Left renal pelvis (tissue), 4 donors: ENCODE measurements around the gene TIGD6. TPM values are rescaled to one million over a fixed set of nuclear protein-coding genes. Genes with fewer than 3 reads are reported as not detected.

Experiments
- DNase-seq, 4 donors: peaks; one replicate each; pipeline ENCODE4 v3.0.0-alpha.2; 2013; ENCODE audit warnings: low read depth in 4 of 4, low spot score in 3 of 4
- polyA plus RNA-seq, 4 donors: library from polyadenylated mRNA; unstranded; fragments of 120-200 nt; gene quantifications; one replicate each; pipeline ENCODE4 v1.2.1, GENCODE V29; 2013; ENCODE audit not compliant: insufficient read length in 4 of 4

Gene TIGD6
- polyA plus RNA-seq, 4 donors = 3.6 to 8.2 (median 5.7) TPM

DNA sequence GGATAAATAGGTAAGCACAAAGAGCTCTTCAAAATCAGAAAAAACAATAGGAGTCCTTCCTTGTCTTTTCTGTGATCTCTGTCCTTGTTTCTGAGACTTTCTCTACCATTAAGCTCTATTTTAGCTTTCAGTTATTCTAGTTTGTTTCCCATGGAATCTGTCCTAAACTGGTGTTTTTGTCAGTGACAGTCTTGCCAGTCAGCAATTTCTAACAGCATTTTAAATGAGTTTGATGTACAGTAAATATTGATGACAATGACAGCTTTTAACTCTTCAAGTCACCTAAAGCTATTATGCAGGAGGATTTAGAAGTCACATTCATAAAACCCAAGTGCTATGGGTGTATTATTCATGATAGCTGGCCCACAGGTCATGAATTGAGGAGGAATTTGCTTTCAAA lies 17.9 kb downstream of the TIGD6 start:
- DNase-seq = no peak

DNA sequence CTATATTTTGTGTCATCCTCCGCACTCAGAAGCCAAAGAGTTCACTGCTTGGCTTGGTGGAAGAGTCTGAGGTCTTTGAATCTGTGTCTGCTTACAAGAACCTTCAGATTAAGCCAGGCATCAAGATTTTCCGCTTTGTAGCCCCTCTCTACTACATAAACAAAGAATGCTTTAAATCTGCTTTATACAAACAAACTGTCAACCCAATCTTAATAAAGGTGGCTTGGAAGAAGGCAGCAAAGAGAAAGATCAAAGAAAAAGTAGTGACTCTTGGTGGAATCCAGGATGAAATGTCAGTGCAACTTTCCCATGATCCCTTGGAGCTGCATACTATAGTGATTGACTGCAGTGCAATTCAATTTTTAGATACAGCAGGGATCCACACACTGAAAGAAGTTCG lies 19.2 kb downstream of the TIGD6 start:
- DNase-seq = no peak

DNA sequence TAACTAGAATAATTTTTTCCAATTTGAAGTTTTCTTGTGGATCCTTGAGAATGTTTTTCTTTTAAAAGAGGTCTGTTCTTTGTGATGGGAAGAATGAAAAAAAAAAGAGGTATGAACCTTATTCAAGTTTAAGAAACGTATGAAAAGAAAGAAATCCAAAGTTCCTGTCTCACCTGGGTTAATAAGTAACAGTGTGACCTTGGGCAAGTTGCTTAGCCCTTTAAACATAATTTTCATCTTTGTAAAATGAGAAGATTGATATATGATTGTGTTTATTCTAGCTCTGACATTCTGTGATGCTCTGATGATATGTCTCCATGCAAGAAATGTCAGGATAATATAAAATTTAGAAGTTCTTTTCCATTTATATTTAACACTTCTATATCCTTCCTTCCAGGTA lies 20.6 kb downstream of the TIGD6 start:
- no peak for DNase-seq

DNA sequence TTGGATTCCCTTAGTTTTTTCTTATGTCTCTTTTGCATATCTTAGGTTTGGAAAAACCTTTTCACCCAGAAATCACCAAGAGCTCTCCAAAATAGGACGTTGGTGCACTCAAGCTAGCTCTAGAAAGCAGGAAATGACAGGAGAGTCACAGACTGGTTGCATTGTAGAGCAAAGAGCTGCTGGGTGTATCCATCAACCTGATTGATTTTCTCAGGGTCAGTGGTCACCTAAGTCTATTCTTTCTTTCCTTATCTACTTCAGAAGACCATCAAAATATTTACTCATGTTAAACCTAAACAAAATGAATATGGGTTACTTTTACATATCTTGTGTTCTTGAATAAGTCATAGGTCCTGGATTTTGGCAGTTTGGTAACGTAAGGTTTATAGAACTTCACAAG lies 25.0 kb downstream of the TIGD6 start:
- DNase-seq = no peak

DNA sequence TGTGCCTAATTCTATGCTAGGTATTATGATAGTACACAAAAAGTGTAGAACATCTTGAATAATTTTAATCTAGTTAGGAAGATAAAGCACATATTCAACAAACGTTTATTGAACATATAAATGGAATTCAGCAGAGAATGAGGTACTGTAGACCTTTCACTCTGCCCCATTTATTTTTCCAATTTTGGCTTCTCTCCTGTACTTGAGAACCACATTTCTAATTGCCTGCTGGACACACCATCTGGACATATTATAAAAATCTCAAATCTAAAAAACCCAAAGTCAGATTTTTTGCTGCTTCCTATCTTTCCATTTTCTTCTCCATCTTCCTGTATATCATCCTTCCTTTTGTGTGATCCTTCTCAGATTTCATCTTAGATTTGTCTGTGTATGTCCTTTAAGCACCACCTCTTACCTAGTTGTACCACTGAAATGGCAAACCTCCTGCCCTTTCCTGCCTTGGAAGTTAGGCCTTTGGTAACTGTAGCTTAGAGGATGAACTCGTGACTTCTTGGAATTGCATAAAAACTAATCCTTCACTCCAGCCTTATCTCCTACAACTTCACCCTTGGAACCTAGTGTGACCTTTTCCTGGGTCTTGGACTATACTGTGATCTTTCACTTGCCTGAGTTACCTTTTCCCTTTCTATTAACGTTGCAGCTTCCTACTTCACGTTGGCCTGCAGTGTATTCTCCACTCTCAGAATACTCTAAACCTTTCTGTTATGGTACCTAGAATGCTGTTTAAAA lies 31.1 kb downstream of the TIGD6 start:
- no peak for DNase-seq

DNA sequence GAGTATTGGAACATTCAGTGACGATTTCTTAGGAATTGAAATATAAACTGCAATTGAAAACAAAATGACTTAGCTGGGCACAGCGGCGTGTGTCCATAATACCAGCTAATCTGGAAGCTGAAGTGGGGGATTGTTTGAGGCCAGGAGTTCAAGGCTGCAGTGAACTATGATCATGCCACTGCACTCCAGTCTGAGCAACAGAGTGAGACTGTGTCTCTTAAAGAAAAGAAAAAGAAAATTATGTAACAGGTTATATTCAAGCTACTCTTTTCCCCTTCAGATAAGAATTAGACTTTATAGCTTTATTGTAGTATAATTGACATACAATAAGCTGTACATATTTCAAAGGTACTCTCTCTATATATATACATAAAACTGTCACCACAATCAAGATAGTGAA lies 33.5 kb downstream of the TIGD6 start:
- DNase-seq = no peak

DNA sequence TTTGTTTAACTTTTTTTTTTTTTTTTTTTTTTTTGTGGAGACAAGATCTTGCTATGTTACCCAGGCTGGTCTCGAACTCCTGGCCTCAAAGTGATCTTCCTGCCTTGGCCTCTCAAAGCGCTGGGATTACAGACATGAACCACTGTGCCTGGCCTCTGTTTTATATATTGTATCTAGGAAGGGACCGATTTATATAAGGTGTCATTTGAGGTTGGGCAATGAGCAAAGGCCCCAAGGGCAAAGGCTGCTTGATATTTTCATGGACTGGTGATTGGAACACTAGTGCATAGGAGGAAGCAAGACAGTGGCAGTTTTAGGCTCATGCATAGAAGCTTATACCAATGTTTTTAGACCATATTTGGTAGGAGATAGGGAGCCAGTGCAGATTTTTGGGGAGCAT lies 36.7 kb downstream of the TIGD6 start:
- DNase-seq = no peak

DNA sequence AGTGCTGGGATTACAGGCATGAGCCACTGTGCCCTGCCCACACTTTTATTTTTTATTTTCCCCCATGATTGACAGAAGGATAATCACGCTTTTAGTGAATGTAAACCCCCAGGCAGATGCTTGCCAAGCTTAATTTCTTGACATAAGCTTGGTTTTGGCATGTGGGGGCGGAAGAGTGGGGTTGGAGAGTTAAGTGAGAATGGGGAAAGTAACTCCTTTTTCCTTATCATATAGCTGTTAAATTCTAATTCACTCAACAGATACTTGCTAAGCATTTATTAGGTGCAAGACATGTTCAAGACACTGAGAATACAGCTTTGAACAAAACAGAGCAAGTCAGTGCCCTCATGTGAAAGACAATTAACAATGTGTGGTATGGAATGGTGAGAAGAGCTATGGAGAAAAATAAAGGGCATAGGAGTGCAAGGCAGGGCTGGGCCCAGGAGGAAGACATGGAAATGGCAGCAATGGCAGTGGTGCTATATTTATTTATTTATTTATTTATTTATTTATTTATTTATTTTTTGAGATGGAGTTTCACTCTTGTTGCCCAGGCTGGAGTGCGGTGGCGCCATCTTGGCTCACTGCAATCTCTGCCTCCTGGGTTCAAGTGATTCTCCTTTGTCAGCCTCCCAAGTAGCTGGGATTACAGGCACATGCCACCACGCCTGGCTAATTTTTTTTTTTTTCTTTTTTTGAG lies 37.7 kb downstream of the TIGD6 start:
- no peak for DNase-seq

DNA sequence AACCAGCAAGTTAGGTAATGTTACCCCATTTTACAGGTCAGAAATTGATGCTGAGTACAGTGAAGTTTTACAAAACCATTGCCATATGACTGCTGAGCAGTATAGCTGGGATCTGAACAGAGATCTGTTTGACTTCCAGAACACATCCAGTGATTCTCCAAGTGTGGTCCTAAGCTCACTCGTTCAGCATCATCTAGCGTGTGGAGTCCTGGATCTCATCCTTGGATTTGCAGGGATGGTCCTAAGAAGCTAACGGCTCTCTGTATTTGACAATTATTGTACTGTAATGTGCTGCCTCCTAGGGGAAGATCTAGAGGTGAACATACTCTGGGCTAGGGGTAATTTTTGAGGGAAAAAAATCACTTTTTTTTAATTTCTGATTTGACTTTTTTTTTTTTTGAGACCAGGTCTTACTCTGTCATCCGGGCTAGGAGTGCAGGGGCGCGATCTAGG lies 38.5 kb downstream of the TIGD6 start:
- no peak for DNase-seq

DNA sequence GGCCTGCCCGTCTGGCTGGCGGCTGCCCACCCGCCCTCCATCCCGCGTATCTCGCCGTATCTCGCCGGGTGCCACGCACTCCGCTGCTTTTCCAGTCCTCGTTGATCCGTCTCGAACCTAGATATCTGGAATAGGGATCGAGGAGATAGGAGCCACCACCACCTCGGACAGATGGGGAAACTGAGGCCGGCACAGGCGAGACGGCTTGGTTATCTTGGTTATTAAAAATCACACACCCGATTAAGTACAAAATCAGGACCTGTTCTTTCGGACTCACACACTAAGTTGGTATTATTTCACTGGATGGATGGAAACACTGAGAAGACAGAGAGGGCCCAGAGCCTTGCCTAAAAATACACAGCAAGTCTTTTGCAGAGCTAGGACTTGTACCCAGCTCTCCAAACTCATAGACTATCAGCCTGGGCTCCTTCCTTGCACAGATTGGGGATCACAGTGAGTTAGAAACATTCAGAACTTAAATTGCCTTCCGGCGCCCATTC lies 39.2 kb downstream of the TIGD6 start:
- no peak for DNase-seq

DNA sequence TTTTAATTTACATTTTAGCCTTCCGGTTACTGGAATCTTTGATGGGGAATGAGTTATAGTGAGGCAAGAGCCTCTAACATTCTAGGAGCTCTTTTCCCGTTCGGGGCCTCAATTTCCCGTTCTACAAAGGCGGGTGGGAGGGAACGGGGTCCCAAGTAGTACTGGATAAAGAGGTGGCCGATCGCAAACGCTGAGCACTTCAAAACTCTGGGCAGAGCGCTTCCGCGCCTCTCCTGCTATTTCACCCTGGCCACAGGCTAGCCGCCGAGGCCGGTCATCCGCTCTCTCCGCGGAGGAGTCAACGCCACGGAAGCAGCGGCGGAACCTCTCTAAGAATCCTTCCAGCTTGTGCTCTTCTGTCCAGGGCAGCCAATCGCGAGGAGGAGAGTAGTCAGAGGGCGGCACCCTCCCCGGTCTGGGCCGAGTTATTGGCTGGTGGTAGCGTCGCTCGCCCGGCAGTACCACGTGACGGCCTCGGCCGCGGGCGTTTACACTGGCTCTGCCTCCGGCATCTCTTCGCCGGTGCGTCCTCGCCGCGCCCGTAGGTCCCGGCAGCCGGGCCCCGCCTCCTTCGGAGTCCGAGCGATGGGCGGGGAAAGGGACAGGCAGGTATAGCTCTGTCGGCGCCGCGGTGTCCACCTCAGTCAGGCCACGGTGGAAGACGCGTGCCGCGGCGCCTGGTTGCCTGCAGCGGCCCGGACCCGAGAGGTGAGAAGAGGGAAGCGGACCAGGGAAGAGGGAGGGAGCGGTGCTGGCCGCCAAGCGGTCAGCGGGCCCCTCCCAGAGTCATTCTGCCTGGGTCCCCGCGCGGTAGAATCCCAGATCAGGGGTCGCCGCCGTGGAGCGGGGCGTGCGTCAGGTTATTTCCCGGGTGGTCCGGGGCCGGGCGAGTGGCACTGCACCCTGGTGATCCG lies 39.9 kb downstream of the TIGD6 start, which contains the start of gene SLC26A2:
SLC26A2 (plus strand) TSS at position 487 of the 914 bp plus-strand sequence. CDS start 16,895 bp downstream, outside the sequence.
- peak; percentile 89 to 93 (median 92) for DNase-seq

DNA sequence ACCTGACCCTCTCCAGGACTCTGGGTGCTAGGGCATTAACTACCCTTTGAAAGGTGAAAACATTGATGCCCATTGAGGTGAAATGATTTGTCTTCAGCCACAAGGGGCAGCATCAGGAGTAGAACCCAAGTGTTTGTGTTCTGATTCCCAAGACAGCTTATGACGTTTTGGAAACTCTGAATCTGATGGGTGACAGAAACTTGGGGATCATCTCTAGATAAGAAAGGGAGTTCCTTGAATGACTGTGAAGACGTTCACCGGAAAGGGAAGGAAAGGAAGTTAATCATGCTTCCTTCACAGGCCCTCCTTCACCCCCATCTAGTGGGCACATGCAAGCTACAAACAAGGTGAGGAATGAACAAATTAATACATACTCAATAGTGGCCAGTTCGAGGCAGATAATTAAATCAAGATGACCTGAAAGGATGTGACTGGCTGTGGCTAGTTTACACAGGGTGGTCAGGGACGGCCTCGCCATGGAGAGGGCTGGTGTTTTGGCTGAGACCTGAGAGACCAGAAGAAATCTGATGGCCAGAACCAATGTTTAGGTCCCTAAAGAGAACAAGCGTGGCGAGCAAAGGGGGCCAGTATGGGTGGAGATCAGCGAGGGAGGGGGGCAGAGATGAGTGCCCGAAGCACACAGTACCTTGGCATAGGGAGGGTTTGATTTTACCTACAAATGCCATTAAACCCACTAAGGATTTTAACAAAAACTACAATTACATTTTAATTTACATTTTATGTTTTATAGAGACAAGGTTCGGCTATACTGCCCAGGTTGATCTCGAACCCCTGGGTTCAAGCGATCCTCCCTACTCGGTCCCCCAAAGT lies 40.8 kb downstream of the TIGD6 start:
- no peak for DNase-seq

DNA sequence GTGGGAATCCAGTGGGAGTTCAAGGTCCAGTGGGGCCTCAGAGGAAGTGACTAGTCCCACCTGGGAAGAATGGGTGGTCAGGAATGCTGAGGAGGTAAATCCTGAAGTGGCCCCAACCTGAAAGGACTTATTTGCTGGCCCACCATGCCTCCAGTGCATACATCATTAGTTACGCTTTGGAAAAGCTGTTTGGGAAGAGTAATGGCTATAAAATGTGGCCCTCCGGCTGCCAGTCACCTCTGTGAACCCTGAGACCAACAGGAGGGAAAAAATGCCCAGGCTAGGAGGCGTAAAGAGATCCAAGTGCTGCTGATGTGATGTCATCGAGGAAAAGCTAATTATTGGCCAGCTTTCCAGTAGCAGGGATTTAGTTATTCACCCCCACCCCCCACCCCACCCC lies 42.6 kb downstream of the TIGD6 start:
- no peak for DNase-seq

DNA sequence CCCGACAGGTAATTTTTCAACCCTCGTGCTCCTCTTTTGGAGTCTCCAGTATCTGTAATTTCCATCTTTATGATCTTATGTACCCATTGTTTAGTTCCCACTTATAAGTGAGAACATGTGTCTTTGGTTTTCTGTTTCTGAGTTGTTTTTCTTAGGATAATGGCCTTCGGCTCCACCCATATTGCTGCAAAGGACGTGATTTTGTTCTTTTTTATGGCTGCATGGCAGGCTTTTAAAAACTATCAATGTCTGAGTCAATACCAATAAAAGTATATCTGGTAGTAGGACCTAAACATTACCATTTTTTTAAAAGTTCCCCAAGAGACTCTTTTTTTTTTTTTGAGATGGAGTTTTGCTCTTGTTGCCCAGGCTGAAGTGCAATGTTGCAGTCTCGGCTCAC lies 43.8 kb downstream of the TIGD6 start:
- DNase-seq = no peak

DNA sequence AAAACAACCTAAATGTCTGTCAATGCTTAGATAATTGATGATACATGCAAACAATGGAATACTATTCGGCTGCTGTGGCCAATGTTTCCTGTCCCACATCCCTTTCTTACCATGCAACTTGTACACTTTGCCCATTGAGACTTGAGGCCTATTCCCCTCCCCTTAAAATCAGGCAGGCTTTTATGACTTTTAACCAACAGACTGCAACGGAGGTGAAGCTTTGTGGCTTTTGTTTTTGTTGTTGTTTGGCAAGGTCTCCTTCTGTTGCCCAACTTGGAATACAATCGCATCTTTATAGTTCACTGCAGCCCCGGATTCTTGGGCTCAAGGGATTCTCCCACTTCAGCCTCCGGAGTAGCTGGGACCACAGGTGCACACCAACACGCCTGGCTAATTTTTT lies 45.7 kb downstream of the TIGD6 start:
- no peak for DNase-seq

DNA sequence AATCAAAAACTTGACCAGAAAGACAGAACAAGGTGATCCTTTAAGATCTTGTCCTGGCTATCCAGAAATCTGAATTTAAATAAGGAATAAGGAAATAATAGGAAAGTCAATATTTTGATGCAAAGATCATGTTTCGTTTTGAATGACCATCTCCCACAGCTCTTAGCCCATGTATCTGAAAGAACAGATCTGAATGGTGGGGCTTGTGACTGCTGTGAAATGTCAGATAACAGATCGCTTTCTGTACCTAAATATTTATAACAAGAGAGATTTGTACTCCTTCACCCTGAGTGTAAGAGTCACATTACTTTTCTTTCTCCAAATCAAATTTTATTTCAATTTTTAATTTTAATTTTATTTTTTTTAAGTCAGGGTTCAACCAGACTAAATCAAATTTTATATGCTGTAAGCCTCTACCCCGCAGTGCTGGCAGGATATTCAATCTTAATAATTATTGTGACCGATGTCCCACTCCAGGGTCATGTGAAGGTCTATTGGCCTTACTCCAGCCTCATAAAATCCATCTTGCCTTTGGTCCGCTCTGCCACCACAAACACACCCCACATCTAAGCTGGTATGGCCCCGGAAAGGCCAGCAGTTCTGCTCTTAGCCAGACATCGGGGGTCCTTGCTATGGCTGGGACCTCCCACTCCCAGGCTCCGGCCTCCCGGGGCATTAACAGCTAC lies 46.9 kb downstream of the TIGD6 start:
- no peak for DNase-seq

DNA sequence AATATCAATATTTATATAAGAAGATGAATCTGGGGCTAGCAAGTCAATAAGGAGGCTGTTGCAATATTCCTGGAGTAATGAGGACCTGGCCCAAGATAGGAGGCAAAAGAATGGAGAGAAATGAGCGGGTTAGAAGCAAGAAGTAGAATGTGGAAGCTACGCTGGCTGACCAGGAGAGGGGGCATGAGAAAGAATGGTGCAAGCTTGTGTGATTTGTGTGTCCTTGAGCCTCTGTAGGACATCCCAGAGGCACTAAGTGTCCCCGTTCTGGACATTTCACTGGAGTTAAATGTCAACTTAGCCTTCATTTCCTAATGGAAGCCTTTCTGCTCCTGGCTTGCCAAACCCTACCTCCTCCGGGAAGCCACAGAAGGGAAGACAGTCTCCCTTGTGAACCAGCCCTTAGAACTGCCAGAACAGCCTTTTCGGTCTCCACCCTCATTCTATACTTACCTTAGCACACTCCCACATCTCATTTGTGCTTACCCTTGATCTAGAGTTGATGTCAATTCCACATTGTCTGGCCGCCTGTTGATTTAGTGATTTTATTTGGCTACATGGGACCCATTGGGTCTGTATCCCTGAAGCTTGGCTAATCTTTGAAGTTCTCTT lies 49.2 kb downstream of the TIGD6 start:
- DNase-seq = no peak

DNA sequence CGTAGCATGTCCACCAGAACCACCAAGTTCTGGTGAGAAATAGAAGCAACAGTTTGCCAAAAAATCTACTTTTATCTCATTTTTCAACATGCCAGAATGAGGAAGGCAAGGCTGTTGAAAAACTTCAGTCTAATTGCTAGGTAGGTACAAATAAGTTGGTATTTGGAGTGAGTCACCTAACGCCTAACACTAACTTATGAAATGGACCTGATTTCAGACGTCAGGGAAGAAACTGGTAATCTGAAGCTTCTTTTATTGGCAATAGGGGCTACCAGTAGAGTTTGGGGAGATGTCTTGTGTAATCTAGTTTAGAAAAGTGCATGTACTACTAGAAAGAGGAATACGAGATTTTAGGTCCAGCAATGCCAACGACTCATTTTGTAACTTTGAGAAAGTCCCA lies 51.5 kb downstream of the TIGD6 start:
- DNase-seq = no peak

DNA sequence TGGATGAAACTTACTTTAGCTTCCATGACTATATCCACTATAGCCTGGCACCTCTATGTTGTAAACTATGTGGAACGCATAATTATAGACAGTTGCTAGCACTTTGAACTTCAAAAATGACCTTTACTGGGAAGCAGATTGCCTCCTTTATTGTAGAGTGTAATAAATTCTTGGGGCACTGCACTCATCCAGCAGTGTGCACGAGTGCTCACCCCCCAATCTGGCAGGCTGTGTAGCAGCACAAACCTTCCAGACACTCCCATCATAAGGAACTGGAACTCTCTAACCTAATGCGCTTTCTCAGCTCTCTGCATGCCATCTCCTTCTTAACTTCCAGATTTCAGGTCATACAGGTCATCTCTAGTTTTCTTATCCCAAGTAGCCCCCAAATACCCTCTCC lies 54.3 kb downstream of the TIGD6 start:
- no peak for DNase-seq
